Astrocyte (in vitro differentiated cells and primary cell): Measurements from ENCODE around the gene FER1L5.

Experiments
- CTCF ChIP-seq: IDR thresholded peaks from 2 replicates; pipeline ENCODE4 v1.5.1; 2011; ENCODE audit warnings: low read depth, mild to moderate bottlenecking, inconsistent platforms, low read length, moderate library complexity; ENCODE audit not compliant: insufficient read depth
- EZH2 ChIP-seq: IDR thresholded peaks from 2 replicates; pipeline ENCODE4 v1.6.1; 2012; ENCODE audit warnings: mild to moderate bottlenecking, low read length, inconsistent platforms; ENCODE audit not compliant: insufficient read depth

- TF ChIP-seq CTCF = no peak
- TF ChIP-seq EZH2 = no peak
Observed at GRCh38 chr2:96694279-96694678, 51.7 kb downstream of the FER1L5 start.
